ENCODE data around the gene CC2D1A.

Gene CC2D1A

DNA sequence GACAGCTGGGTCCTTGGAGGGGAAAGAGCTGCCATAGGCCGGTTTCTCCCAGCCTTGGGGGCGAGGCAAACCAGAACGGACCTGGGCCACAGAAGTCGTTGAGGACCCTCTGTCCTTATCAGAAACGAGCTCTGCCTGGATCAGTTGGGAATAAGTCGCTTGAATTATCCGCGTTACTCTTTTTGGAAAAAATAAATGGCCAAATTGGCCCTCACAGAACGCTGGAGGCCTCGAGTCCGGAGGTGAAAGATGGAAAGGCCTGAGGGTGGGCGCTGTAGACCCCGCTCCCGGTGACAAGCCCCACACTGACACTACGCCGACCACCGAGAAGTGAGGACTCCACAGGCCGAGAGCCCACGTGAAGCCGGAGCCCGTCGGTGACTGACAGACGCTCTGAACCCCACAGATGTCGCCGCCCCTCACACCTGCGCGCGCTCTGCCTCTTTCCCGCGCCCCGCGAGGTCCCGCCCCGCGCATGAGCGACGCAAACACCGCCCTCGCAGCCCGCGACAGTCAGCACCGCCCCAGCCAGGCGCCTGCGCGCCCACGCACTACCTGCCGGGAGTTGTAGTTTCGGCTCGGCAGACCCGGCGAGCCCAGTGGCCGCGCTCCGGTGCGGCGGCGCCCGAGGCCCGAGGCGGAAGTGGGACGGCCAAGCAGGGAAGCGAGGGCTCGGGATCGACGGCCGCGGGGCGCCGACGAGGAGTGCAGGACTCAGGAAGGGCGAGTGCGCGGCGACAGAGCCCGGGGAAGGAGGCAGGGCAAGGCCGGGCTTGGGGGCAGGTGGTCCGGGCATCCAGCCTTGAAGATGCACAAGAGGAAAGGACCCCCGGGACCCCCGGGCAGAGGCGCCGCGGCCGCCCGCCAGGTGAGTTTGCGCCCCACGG lies at the start of gene CC2D1A, which contains the start of gene BRME1:
Gene CC2D1A (plus strand): TSS at position 568 of the 887 bp plus-strand sequence. CDS start 241 bp downstream, at position 809.
Gene BRME1 (minus strand): TSS at position 484 of the 887 bp plus-strand sequence. CDS start 1,225 bp downstream, outside the sequence.
- peak; percentile 90 for DNase-seq (ENCODE audit: low spot score)

GRCh38 chr19:13856497-13856896 lies 49.5 kb upstream of the CC2D1A start:
- no peak for DNase-seq (ENCODE audit: low spot score)

GRCh38 chr19:13859361-13859880 lies 46.6 kb upstream of the CC2D1A start:
- DNase-seq (ENCODE audit: low spot score), result peak; percentile 54

- DNase-seq (ENCODE audit: low spot score), result no peak
Observed at GRCh38 chr19:13860679-13861391, 45.2 kb upstream of the CC2D1A start.

DNA sequence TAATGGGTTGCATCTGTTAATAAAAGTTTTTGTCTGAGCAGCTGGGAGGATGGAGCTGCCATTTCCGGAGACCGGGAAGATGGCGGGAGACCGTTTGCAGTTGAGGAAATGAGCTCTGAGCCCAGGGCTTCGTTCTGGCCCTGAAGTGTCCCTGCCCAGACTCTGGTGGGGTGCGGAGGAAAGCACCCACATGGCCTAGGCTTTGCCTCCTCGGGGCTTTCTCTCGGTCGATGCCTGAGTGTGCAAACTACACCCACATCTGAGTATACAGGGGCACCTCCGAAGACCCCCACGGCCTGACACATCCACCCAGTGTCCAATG lies 44.6 kb upstream of the CC2D1A start:
- no peak for DNase-seq (ENCODE audit: low spot score)

- peak; percentile 89 for DNase-seq (ENCODE audit: low spot score)
Observed at GRCh38 chr19:13861714-13862531, 44.1 kb upstream of the CC2D1A start.

DNA sequence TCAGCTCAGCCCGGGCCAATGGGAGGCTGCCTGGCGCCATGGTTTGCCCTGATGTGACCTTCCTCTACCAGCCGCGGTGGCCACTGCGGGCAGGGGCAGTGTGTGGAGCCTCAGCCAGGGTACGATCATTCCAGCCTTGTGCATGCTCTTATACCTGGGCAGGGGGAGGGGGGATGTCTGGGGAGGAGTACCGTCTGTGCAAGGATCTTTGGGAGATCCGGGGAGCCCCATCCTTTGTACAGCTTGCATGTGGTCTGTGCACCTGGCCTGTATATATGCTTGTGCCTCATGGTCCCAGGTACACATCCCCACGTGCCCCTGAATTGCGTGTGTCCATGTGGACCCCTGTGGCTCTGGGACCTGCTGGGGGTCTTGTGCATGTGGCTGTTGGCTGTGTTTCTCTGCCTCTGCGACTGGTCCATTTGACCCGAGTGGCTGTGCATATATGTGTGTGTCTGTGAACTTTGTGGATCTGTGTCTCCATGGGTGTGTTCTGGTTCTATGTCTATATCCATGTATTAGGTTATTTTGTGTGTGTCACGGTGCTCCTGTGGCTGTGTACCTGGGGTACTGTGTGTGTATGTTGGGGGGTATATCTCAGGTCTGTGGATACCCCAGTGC lies 41.8 kb upstream of the CC2D1A start:
- no peak for DNase-seq (ENCODE audit: low spot score)

DNA sequence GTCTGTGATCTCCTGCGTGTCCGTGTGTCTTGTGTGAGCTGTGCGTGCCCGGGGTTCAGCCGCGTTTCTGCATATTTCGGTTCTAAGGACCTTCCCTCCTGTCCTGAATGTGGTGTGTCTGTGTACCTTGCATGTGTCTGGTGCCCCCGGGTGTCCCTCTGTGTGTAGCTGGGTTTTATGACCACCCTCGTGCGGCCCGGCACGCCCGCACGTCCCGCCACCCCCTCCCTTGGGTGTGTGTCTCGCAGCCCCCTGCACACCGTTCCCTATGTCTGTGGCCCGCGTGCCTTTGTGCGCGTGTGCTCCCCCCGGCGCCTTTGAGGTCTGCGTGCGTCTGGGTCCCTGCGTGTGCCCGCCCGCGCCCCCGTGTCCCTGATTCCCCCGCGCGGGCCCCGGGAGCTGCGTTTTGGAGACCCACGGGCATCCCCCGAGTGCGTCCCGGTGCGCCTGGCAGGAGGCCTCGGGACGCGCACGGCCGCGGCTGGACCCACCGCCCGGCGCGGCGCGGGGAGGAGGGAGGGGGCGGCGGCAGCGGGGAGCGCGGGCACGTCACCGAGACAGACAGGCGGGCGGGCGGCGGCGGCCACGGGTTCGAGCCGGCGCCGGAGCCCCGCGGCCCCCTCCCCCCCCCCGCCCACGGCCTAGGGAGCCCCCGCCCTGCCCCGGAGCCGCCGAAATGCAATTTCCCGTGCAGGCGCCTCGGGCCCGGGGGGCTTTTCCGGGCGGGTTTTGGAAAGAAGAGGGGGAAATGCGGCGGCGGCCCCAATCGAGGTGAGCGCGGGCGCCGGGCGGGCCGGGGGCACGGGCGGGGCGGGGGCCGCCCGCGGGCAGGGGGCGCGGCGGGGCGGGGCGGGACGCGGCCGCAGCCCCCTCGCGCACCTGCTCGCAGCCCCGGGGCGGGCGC lies 41.1 kb upstream of the CC2D1A start:
- no peak for DNase-seq (ENCODE audit: low spot score)

DNA sequence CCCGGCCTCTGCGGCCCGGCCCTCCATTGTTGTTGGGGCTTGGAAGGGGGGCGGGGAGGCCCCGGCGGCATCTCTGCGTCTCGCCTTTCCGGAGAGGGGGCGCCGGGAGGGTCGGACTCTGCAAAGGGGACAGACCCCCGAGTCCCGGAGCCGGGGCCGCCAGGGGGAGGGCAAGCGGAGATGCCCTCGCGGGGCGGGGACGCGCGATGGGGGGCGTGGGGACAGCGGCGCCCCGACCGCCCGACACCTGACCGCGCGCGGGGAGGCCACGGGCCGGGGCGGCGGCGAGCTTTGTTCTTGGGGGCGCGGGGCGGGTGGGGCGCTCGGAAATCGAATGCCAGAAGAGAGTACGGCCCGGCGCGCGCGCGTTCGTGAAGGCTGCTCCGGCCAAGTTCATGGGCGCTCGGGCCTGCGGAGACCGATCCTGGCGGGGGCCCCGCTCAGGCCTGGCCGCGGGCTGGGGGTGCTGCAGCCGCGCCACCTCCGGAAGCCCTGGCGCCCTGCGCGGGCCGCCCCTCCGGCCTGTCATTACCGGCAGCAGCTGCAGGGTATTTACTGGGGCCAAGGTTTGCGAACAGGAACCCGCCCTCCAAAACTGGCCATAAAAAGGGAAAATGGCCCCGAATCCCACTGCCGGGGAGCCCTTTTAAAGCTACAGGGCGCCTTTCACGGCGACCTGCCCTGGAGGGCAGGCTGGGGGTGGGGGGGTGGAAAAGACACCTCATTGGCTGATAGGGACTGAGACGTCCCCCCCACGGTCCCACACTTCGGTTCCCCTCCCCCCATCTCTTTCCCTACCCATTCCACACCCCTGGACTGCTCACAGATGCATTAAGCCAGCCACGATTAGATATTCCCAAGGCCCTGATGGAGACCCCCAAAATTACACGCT lies 40.2 kb upstream of the CC2D1A start:
- DNase-seq (ENCODE audit: low spot score), result no peak

DNA sequence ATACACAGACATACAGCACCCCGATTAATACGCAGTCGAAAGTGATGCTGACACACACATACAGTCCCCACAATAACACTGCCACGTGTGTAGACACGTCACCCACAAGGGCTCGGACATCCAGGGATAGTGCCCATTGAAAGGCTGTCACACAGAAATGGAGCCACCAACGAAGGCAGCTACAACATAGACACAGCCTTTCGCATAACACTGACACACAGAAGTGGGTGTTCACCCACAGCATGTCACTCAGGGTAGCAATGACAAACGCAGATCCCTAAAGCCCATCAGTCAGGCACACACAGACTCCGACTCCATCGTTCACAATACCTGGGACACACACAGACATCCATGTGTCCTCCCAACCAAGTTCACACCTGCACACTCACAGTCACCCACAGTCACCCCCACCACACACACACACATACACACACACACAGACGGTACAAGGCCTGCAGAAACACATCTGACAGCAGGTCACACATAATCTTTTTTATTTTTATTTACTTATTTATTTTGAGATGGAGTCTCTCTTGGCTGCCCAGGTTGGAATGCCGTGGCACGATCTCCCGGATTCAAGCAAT lies 39.4 kb upstream of the CC2D1A start:
- DNase-seq (ENCODE audit: low spot score), result no peak

- DNase-seq (ENCODE audit: low spot score), result no peak
Observed at GRCh38 chr19:13868663-13869062, 37.3 kb upstream of the CC2D1A start.

DNA sequence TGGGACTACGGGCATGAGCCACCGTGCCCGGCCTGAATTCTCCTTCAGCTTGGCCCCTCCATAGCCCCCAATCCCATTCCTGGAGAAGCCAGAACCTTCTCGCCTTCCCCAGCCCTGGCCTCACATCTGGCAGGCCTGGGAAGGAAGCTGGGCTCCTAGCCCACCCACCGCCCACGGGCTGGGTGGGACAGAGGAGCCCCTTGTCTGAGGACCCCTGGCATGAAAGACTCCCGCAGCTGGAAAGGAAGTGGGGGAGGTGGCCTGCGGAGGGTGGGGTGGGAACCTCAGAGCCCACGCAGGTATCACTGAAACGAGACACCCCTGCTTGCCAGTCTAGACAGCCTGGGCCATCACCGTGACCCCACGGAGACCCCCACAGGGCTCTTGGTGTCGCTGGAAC lies 36.7 kb upstream of the CC2D1A start:
- DNase-seq (ENCODE audit: low spot score), result no peak

GRCh38 chr19:13870873-13871272 lies 35.1 kb upstream of the CC2D1A start:
- DNase-seq (ENCODE audit: low spot score), result no peak

GRCh38 chr19:13872339-13872694 lies 33.7 kb upstream of the CC2D1A start:
- DNase-seq (ENCODE audit: low spot score), result no peak

GRCh38 chr19:13872695-13873389 lies 33.2 kb upstream of the CC2D1A start:
- DNase-seq (ENCODE audit: low spot score), result no peak

GRCh38 chr19:13873834-13874515 lies 32.0 kb upstream of the CC2D1A start:
- DNase-seq (ENCODE audit: low spot score), result no peak

GRCh38 chr19:13875824-13876223 lies 30.2 kb upstream of the CC2D1A start:
- no peak for DNase-seq (ENCODE audit: low spot score)

DNA sequence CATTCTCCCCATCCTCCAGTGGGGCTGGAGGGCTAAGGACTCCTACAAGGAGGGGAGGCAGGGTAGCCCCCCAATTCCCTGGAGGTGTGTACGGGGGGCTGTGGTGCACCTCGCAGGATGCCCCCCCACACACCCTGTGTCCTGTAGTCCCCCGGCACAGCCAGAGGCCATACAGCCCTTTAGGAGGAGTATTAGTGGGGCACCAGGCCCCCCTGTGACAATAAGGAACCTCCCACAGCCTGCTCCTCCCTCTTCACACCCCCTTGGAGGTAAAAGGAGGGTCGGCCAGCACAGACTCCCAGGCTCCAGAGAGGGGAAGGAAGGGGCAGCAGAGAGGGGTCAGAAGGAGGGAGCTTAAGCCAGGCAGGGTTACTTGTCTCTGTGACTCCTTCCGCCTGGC lies 29.2 kb upstream of the CC2D1A start, which contains the start of gene NANOS3:
Gene NANOS3 (plus strand): TSS at position 301 of the 400 bp plus-strand sequence. CDS start 115 bp downstream, outside the sequence.
- no peak for DNase-seq (ENCODE audit: low spot score)
